Measurements from ENCODE around the gene FAM185A.
"Not testable (repeated sequence)": the region's sequence is repeated elsewhere in the genome, so short reads cannot be mapped to it uniquely, and the experiment has no call there.

Gene FAM185A

GRCh38 chr7:102748605-102749444 lies at the start of gene FAM185A (continued):
- peak; percentile 78 for TF ChIP-seq KLF10 (tag by site-specific recombination; IDR thresholded peaks at IDR 0.05)
- TF ChIP-seq ZBTB11 (tag by site-specific recombination; conservative IDR thresholded peaks at IDR 0.05; ENCODE audit: low read depth) = peak; percentile 28; the same call in 1 of the 2 replicates
- peak; percentile 29; the same call in 1 of the 2 replicates for TF ChIP-seq EGR2 (tag by site-specific recombination; IDR thresholded peaks at IDR 0.05; ENCODE audit: low read depth)
- TF ChIP-seq ZNF391 (tag by site-specific recombination; IDR thresholded peaks at IDR 0.05; ENCODE audit: borderline replicate concordance, low read depth) = peak; percentile 52; the same call in 1 of the 2 replicates
- peak; percentile 42; the same call in 1 of the 2 replicates for TF ChIP-seq ZNF639 (tag by site-specific recombination; IDR thresholded peaks at IDR 0.05)
- peak; percentile 57; the same call in 1 of the 2 replicates for TF ChIP-seq SP7 (tag by site-specific recombination; IDR thresholded peaks at IDR 0.05)
- TF ChIP-seq ZNF223 (tag by site-specific recombination; IDR thresholded peaks at IDR 0.05) = peak; percentile 87; the same call in 1 of the 2 replicates
- peak; percentile 49 for TF ChIP-seq ZNF629 (tag by site-specific recombination; IDR thresholded peaks at IDR 0.05)

GRCh38 chr7:102713011-102713690 lies 35.6 kb upstream of the FAM185A start:
- CTCF ChIA-PET; H3K4me1 ChIP-seq (ENCODE audit: control insufficient read depth, insufficient read depth, low read length); H3K9me3 ChIP-seq (ENCODE audit: control insufficient read depth, insufficient read depth, low read depth, low read length); H3K4me3 ChIP-seq (ENCODE audit: low read depth, low read length); H3K27ac ChIP-seq (ENCODE audit: extremely low read depth, low read depth, low read length); POLR2A ChIA-PET; H3K36me3 ChIP-seq (ENCODE audit: control insufficient read depth in 2 of 2, insufficient read depth in 1 of 2, low read length in 2 of 2): not testable (repeated sequence)
- peak; percentile 56 for TF ChIP-seq FEZF1 (tag by site-specific recombination; IDR thresholded peaks at IDR 0.05)

- H3K4me1 ChIP-seq (ENCODE audit: control insufficient read depth, insufficient read depth, low read length); H3K9me3 ChIP-seq (ENCODE audit: control insufficient read depth, insufficient read depth, low read depth, low read length); H3K36me3 ChIP-seq (ENCODE audit: control insufficient read depth in 2 of 2, insufficient read depth in 1 of 2, low read length in 2 of 2); CTCF ChIA-PET; H3K4me3 ChIP-seq (ENCODE audit: low read depth, low read length); POLR2A ChIA-PET; H3K27ac ChIP-seq (ENCODE audit: extremely low read depth, low read depth, low read length): not testable (repeated sequence)
Observed at GRCh38 chr7:102713691-102714080, 35.1 kb upstream of the FAM185A start.

GRCh38 chr7:102714774-102715522 lies 33.9 kb upstream of the FAM185A start:
- H3K4me3 ChIP-seq (ENCODE audit: low read depth, low read length); H3K36me3 ChIP-seq (ENCODE audit: control insufficient read depth in 2 of 2, insufficient read depth in 1 of 2, low read length in 2 of 2); POLR2A ChIA-PET; CTCF ChIA-PET; H3K27ac ChIP-seq (ENCODE audit: extremely low read depth, low read depth, low read length); H3K9me3 ChIP-seq (ENCODE audit: control insufficient read depth, insufficient read depth, low read depth, low read length); H3K4me1 ChIP-seq (ENCODE audit: control insufficient read depth, insufficient read depth, low read length): not testable (repeated sequence)

GRCh38 chr7:102715718-102716117 lies 33.1 kb upstream of the FAM185A start:
- H3K9me3 ChIP-seq (ENCODE audit: control insufficient read depth, insufficient read depth, low read depth, low read length); H3K27ac ChIP-seq (ENCODE audit: extremely low read depth, low read depth, low read length); H3K4me1 ChIP-seq (ENCODE audit: control insufficient read depth, insufficient read depth, low read length); CTCF ChIA-PET; H3K4me3 ChIP-seq (ENCODE audit: low read depth, low read length); H3K36me3 ChIP-seq (ENCODE audit: control insufficient read depth in 2 of 2, insufficient read depth in 1 of 2, low read length in 2 of 2); POLR2A ChIA-PET: not testable (repeated sequence)
